ENCODE results near the gene LRRC26.

GRCh38 chr9:137191245-137191644 is 21.4 kb upstream of the LRRC26 start:
- TF ChIP-seq GATA3 (IDR thresholded peaks at IDR 0.05; ENCODE audit: low read depth, low read length) (no peak), GATA2 (IDR thresholded peaks at IDR 0.05; ENCODE audit: low read depth, low read length) (no peak)
